OCI-LY7 (cell line): ENCODE measurements around the gene ANGPTL8.

Experiments used
- EZH2phosphoT487 ChIP-seq: fragments of 200-600 bp; sonication (generic); IDR thresholded peaks from 2 replicates; pipeline ENCODE4 v1.6.1; 2018; ENCODE audit warnings: low read depth, borderline replicate concordance, mild to moderate bottlenecking, mixed run types, antibody characterized with exemption, low read length, moderate library complexity, mixed read lengths
- TF ChIP-seq, protein P1 (sequence below): fragments of 200-600 bp; sonication (generic); conservative IDR thresholded peaks from 2 replicates; pipeline ENCODE4 v1.5.1; 2014; ENCODE audit warnings: mild to moderate bottlenecking, antibody characterized with exemption, low read length, moderate library complexity, mixed read lengths

DNA sequence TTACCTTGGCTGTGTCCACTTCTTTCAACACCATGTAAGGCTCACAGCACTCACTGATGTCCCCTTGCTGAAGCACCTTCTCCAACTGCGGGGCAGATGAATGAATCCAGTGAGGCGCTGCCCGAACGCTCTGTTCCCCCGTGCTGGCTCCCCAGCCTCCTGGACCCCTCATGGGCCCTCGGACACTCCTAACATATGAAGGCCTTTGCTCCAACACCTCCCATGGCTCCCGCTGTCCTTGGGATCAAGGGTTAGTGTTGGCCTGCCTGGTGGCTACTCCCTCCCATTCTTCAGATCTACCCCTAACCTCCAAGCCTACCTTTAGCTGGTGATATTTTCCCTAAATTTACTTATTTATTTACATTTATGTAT, 4.4 kb downstream of the ANGPTL8 start:
- TF ChIP-seq, protein P1, sequence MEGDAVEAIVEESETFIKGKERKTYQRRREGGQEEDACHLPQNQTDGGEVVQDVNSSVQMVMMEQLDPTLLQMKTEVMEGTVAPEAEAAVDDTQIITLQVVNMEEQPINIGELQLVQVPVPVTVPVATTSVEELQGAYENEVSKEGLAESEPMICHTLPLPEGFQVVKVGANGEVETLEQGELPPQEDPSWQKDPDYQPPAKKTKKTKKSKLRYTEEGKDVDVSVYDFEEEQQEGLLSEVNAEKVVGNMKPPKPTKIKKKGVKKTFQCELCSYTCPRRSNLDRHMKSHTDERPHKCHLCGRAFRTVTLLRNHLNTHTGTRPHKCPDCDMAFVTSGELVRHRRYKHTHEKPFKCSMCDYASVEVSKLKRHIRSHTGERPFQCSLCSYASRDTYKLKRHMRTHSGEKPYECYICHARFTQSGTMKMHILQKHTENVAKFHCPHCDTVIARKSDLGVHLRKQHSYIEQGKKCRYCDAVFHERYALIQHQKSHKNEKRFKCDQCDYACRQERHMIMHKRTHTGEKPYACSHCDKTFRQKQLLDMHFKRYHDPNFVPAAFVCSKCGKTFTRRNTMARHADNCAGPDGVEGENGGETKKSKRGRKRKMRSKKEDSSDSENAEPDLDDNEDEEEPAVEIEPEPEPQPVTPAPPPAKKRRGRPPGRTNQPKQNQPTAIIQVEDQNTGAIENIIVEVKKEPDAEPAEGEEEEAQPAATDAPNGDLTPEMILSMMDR = no peak
- TF ChIP-seq EZH2phosphoT487 = no peak
